ENCODE measurements around the gene FTSJ1.
"Not testable (repeated sequence)": the region's sequence is repeated elsewhere in the genome, so short reads cannot be mapped to it uniquely, and the experiment has no call there.

The FTSJ1 gene, protein sequence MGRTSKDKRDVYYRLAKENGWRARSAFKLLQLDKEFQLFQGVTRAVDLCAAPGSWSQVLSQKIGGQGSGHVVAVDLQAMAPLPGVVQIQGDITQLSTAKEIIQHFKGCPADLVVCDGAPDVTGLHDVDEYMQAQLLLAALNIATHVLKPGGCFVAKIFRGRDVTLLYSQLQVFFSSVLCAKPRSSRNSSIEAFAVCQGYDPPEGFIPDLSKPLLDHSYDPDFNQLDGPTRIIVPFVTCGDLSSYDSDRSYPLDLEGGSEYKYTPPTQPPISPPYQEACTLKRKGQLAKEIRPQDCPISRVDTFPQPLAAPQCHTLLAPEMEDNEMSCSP

DNA sequence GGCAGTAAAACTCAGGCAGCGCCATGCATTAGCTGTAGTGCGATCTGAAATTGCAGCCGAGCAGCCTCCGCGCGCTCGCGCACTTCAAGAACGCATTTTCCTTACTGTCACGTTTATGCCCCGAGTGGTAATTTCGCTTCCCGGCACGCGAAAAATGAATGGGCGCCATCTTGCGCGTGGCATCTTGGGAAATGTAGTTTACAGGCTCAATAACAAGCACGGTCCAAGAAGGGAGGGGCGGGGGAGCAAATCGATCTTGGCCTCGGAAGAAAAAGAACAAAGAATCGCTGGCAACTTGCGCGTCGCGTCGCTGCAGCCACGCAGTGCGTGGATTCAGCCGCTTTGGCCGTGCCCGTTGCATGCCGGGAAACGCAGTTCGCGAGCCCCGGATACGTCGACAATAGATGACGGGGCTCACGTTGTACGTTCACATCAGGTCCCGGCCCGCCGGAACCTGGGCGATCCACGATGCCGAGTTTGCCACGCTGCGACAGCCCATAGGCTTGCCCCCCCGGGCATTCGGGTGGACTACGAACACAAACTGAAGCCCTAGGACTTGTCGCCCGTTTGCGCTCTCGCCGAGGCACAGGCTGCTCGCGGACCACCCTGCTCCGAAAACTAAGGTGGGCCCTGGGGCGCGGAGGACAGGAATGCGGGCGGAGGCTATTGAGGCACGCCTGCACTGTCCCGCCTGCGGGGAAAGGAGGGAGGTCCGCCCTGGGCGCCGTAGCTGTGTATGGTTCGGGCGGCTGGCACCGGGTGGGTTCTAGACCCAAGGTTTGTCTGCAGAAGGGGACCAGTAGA, at the start of gene FTSJ1:
Gene FTSJ1 (plus strand): TSS at position 426 of the 804 bp plus-strand sequence. CDS start 1,849 bp downstream, outside the sequence.
- peak; percentile 60 for DNase-seq (ENCODE audit: low read depth, low spot score)

DNA sequence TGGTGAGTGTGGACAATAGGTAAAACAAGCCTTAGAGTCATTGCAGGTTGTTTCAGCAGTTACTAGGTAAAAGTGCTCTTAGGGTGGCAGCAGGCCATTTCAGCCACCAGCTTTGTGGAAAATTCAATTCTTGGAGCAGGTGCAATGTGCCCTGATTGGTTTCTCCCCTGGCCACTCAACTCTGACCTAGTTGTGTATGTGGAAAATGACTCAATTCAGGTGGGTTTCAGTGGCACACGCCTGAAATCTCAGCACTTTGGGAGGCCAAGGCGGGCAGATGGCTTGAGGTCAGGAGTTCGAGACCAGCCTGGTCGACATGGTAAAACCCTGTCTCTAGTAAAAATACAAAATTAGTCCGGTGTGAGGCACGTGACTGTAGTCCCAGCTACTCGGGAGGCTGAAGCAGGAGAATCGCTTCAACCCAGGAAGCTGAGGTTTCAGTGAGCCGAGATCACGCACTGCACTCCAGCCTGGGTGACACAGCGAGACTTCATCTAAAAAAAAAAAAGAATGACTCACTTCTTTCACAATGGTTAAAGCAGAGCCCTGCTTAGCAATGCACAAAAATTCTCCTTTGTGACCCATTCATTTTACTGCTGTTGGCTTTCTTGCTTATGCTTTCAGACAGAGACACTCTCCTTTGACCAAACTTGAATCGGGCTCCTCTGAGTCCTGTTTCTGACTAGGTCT, 48.8 kb upstream of the FTSJ1 start:
- not testable (repeated sequence) for DNase-seq (ENCODE audit: low read depth, low spot score); H3K9ac ChIP-seq (ENCODE audit: insufficient read length, low read depth); H3K9me3 ChIP-seq (ENCODE audit: insufficient read depth, low read length); H3K27me3 ChIP-seq (ENCODE audit: insufficient read depth, insufficient read length); H3K36me3 ChIP-seq (ENCODE audit: insufficient read depth, insufficient read length, low read length); H3K4me1 ChIP-seq (ENCODE audit: insufficient read depth, insufficient read length); H3K4me3 ChIP-seq (ENCODE audit: insufficient read length, low read depth)

More for the DNA sequence above, at the start of gene FTSJ1:
- Histone ChIP-seq H3K27me3 (ENCODE audit: insufficient read depth, insufficient read length) (no peaks in the 10 kb centered on the region), H3K4me1 (ENCODE audit: insufficient read depth, insufficient read length) (peaks cover 9% of the 10 kb centered on the region), H3K9me3 (ENCODE audit: insufficient read depth, low read length) (no peaks in the 10 kb centered on the region), H3K9ac (ENCODE audit: insufficient read length, low read depth) (peak within 1 kb of the TSS; percentile 93), H3K4me3 (ENCODE audit: insufficient read length, low read depth) (peak within 1 kb of the TSS; percentile 93), H3K36me3 (ENCODE audit: insufficient read depth, insufficient read length, low read length) (peaks cover 33% of the 10 kb centered on the region)
- TF ChIP-seq SUZ12 (IDR thresholded peaks at IDR 0.05; ENCODE audit: extremely low read depth, insufficient read depth, insufficient read length) (no peak), YY1 (IDR thresholded peaks at IDR 0.05; ENCODE audit: insufficient read depth, insufficient read length) (peak; percentile 87), ZNF274 (IDR thresholded peaks at IDR 0.05; ENCODE audit: low read depth, low read length) (no peak)

DNA sequence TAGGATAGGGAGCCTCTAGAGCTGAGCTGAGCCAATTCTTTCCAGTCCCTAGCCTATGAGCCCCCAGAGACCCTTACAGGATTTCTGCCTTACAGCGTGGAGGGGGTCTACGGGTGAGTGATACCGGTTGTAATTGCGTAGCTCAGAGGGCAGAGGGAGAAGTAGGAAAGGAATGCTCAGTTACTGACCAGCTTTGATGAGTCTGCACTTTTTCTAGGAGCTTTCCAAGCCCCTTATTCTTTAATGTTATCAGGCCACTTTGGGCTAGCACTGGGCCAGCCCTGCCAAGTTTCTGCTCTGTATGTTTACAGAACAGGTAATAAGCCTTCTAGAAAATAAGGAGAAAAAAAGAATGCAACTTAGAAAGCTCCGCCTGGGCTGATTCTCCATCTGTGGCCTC, 46.4 kb upstream of the FTSJ1 start:
- H3K9me3 ChIP-seq (ENCODE audit: insufficient read depth, low read length); H3K9ac ChIP-seq (ENCODE audit: insufficient read length, low read depth); H3K27me3 ChIP-seq (ENCODE audit: insufficient read depth, insufficient read length); H3K36me3 ChIP-seq (ENCODE audit: insufficient read depth, insufficient read length, low read length); DNase-seq (ENCODE audit: low read depth, low spot score); H3K4me3 ChIP-seq (ENCODE audit: insufficient read length, low read depth); H3K4me1 ChIP-seq (ENCODE audit: insufficient read depth, insufficient read length): not testable (repeated sequence)

DNA sequence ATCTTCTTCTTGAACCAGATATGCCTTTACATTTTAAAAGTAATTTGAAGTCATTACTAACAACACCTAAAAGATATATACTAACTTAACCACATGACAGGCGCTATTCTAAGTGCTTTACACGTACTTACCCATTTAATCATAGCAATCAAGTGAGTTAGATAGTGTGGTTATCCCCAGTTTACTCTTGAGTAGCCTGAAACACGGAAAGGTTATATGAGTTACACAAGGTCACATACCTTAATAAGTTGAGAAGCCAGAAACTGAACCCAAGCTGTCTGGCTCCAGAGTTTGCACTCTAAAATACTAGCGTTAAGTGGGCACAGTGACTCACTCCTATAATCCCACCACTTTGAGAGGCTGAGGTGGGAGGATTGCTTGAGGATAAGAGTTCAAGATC, 45.8 kb upstream of the FTSJ1 start:
- not testable (repeated sequence) for H3K4me1 ChIP-seq (ENCODE audit: insufficient read depth, insufficient read length); H3K27me3 ChIP-seq (ENCODE audit: insufficient read depth, insufficient read length); H3K4me3 ChIP-seq (ENCODE audit: insufficient read length, low read depth); H3K9me3 ChIP-seq (ENCODE audit: insufficient read depth, low read length); DNase-seq (ENCODE audit: low read depth, low spot score); H3K36me3 ChIP-seq (ENCODE audit: insufficient read depth, insufficient read length, low read length); H3K9ac ChIP-seq (ENCODE audit: insufficient read length, low read depth)

DNA sequence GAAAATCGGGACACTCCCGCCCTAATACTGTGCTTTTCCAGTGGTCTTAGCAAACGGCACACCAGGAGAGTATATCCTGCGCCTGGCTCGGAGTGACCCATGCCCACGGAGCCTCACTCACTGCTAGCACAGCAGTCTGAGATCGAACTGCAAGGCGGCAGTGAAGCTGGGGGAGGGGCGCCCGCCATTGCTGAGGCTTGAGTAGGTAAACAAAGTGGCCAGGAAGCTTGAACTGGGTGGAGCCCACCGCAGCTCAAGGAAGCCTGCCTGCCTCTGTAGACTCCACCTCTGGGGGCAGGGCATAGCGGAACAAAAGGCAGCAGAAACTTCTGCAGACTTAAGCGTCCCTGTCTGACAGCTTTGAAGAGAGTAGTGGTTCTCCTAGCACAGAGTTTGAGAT, 42.3 kb upstream of the FTSJ1 start:
- H3K4me3 ChIP-seq (ENCODE audit: insufficient read length, low read depth): peak overlapping the region; percentile 41
- DNase-seq (ENCODE audit: low read depth, low spot score): not testable (repeated sequence)
- peak overlapping the region; percentile 51 for H3K9ac ChIP-seq (ENCODE audit: insufficient read length, low read depth)

DNA sequence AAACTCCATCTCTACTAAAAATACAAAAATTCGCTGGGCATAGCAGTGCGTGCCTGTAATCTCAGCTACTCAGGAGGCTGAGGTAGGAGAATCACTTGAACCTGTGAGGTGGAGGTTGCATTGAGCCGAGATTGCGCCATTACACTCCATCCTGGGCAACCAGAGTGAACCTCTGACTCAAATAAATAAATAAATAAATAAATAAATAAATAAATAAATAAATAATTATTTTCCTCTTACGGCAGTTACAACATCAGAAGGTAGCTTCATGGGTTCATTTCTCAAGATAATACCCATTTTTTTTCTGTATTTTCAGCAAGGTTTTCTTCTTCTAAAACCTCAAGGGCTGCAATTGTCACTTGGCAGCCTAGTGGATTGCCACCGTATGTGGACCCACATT, 28.8 kb upstream of the FTSJ1 start:
- not testable (repeated sequence) for DNase-seq (ENCODE audit: low read depth, low spot score)

More for the DNA sequence above, 42.3 kb upstream of the FTSJ1 start:
- not testable (repeated sequence) for H3K27me3 ChIP-seq (ENCODE audit: insufficient read depth, insufficient read length); H3K4me1 ChIP-seq (ENCODE audit: insufficient read depth, insufficient read length); H3K9me3 ChIP-seq (ENCODE audit: insufficient read depth, low read length); H3K36me3 ChIP-seq (ENCODE audit: insufficient read depth, insufficient read length, low read length)

DNA sequence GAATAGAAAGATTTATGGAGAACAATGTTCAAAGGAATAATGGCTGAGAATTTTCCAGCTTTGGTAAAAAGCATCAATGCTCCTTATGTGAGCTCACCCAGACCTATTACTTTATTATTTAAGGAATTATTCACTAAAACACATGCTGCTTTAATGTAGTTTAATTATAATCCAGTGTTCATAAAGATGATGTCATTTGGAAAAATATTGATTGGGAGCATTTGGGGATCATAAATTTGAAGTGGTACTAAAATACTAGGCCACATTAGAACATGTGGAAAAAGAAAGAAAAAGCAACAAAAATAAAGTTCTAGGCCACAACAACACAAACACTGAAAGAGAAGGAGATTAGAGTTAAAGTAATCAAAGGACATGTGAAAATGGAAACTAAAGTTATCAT, 25.9 kb upstream of the FTSJ1 start:
- Histone ChIP-seq H3K4me1 (ENCODE audit: insufficient read depth, insufficient read length) (no peaks in the 10 kb centered on the region), H3K36me3 (ENCODE audit: insufficient read depth, insufficient read length, low read length) (no peaks in the 10 kb centered on the region), H3K4me3 (ENCODE audit: insufficient read length, low read depth) (no peak overlapping the region), H3K9ac (ENCODE audit: insufficient read length, low read depth) (no peak overlapping the region), H3K9me3 (ENCODE audit: insufficient read depth, low read length) (no peaks in the 10 kb centered on the region), H3K27me3 (ENCODE audit: insufficient read depth, insufficient read length) (no peaks in the 10 kb centered on the region)
- TF ChIP-seq YY1 (IDR thresholded peaks at IDR 0.05; ENCODE audit: insufficient read depth, insufficient read length) (no peak), SUZ12 (IDR thresholded peaks at IDR 0.05; ENCODE audit: extremely low read depth, insufficient read depth, insufficient read length) (no peak), ZNF274 (IDR thresholded peaks at IDR 0.05; ENCODE audit: low read depth, low read length) (no peak)
- DNase-seq (ENCODE audit: low read depth, low spot score): no peak

More for the DNA sequence above, 28.8 kb upstream of the FTSJ1 start:
- not testable (repeated sequence) for H3K9ac ChIP-seq (ENCODE audit: insufficient read length, low read depth); H3K36me3 ChIP-seq (ENCODE audit: insufficient read depth, insufficient read length, low read length); H3K9me3 ChIP-seq (ENCODE audit: insufficient read depth, low read length); H3K4me1 ChIP-seq (ENCODE audit: insufficient read depth, insufficient read length); H3K27me3 ChIP-seq (ENCODE audit: insufficient read depth, insufficient read length); H3K4me3 ChIP-seq (ENCODE audit: insufficient read length, low read depth)

Data from NT2/D1 (cell line).